HG02970 (cell line): Measurements from ENCODE around the gene AKAP13.

Source experiments
- ATAC-seq: cut with Tn5 transposase; IDR thresholded peaks from one replicate; pipeline ENCODE4 v1.9.1; 2021; ENCODE audit warnings: mild to moderate bottlenecking, moderate library complexity, moderate number of reproducible peaks; ENCODE audit not compliant: unreplicated experiment, low FRiP score

AKAP13 gene

DNA sequence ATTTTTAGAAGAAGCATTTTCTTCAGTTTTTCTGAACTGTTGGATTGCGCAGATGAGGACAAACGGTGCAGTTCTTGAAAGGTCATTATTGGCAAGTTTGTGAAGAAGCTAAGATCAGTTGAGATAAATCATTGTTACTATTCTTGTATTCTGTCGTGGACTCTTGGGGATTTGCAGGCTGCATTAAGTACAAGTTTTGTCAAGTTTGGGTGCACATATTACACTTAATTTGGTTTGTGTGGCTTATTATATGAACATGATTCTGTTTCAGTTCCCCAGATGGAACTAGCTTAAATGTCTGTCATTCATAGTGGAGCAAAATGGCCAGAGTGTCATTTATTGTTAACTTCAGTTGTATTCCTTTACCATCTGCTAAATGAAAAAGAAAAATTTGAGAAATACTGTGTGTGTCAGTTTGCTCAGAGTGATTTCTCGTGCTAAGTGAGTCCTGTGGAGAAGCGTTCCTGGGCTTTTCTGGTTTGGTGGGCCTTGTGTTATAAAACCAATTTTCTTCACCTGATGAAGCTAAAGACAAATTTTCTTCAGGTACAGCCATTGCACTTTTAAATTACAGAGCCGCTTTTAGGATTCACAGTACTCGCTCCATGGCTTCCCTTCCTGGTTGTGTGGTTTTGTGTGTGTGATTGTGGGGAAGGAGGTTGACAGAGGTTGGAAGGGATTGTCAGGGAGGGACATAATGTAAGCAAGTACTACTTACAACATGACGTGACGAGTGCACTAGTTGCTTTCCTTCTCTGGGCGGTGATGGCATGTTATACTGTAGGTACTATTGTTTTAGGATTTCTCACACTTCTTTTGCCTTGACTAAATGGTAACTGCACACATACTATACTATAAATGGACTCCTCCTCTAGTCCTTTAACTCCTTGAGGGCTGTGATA, 1.7 kb downstream of the AKAP13 start:
- ATAC-seq = no peak

DNA sequence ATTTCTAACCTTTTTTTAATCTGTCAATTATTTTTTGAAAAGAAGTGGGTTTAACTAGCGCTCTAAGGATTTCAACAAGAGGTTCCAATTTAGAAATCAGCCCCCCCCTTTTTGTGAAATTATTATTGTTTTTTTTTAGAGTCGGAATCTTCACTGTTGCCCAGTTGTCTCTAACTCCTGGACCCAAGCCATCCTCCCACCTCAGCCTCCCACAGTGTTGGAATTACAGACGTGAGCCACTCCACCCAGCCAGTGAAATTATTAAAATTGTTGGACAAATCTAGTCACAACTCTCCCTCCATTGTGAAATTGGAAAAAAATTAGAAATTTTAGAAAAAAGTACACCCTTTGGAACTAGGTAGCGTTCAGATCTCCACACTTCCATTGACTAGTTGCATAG, 2.5 kb downstream of the AKAP13 start:
- ATAC-seq = no peak

DNA sequence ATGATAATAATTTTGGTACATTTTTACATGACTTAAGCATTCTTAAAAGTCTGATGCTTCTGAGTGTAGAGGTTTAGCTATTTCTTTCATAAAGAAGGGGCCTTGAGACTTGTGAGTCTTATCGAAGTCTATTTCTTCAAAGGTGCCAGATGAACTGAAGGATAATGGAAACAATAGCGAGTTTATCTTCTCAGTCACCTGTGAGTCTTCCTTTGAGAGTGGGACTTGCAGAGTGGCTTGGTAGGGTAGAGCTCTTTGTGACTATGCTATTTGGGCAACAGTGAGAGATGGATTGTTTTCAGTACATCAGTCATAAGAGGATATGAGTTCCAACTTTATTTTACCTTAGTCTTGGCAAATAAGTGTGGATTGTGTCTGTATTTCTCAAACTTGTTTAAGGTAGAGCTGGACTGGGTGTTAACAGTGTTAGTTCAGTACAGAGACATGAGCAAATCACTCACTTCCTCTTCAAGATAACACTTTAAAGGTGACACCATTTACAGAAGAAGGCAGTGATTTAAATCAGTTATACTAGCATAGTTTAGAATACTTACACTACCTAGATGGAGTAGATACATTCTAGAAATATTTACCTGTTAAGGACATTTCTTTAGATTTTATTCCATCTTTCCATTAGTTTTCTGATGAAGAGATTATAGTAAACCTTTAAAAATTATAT, 3.2 kb downstream of the AKAP13 start:
- no peak for ATAC-seq

DNA sequence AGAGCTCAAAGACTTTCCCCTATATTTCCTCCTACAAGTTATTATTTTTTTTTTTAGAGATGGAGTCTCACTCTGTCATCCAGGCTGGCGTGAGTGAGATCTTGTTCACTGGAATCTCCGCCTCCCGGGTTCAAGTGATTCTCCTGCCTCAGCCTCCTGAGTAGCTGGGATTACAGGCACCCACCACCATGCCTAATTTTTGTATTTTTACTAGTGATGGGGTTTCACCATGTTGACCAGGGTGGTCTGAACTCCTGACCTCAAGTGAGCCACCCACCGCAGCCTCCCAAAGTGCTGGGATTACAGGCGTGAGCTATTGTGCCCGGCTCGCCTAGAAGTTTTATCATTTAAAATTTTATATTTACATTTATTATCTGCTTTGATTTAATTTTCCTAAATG, 5.9 kb downstream of the AKAP13 start:
- no peak for ATAC-seq

DNA sequence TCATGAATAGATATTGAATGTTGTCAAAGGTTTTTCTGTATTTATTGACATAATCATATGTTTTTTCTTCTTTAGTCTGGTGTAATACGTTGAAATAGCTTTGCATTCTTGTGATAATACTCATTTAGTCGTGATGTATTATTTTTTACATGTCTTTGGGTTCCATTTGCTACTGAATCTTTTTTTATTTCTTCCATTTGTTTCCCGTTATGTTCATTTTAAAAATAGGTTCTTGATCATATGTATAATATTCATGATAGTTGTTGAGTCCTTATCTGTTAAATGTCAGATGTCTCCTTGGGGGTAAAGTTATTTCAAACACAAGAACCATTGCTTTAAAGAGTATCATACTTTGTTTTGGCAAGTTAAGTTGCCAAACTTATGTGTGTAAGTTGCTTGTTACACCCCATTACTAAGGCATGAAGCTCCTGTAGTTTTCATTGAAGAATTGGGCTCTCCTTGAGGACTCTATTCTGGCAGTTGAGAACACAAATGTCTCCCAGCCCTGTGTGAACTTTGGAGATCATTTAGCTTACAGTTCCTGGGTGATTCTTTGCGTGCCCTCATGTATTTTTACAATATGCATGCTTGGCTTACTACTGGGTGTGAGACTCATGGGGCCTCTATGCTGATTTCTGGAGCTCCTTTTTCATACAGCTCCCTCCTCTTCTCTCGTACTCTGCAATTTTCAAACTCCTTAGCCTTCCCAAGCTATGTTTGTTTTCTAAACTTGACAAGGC, 8.3 kb downstream of the AKAP13 start:
- no peak for ATAC-seq

DNA sequence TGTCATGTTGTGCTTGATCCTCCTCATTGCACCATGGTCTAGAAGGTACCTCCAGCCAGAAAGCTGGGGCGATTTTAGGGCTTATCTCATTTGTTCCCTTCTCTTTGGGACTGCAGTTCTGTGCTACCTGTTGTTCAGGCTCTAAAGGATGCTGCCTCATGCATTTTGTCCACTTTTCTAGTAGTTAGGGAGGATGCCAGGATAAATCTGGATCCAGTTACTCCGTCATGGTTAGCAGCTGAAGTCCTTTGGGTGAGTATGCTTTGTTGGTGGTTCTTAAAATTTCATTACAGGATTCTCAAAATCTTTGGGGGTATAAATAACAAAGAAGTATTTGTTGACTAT, 8.9 kb downstream of the AKAP13 start:
- no peak for ATAC-seq

DNA sequence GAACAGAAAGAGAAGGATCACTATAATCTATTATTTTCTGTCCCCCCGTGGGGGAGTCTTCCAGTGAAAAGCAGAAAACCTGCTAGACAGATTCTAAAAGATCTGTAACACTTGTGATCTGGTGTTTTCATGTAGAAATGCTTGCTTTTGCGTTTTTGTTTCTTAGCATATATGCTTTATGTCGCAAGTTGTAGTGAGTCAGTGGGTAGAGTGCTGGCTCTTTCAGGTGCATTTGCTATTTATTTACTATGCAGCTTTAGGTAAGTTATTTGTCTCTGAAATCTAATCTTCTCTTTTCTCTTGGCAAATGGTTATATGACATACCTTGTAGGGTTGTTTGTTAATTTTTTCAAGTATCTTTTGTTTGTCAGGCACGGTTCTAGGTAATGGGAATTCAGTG, 9.4 kb downstream of the AKAP13 start:
- no peak for ATAC-seq

DNA sequence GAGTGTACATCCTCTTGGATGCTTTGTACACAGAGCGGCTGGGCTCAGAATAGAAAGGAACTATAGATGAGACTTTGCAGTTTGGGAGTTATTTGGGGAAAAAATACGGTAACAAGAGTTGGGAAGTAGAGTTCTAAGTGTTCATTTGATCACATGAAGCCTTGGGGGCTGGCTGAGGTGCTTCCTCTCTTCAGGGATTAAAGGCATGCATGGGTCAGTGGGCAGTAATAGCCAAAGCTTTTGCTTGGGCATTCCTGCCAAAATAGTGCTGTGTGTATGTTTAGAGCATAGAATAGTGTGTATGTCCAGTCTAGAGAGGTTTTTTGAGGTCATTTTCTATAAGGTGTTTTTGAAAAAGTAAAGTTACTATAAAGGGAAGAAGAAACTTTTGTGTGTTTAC, 12.8 kb downstream of the AKAP13 start:
- no peak for ATAC-seq

DNA sequence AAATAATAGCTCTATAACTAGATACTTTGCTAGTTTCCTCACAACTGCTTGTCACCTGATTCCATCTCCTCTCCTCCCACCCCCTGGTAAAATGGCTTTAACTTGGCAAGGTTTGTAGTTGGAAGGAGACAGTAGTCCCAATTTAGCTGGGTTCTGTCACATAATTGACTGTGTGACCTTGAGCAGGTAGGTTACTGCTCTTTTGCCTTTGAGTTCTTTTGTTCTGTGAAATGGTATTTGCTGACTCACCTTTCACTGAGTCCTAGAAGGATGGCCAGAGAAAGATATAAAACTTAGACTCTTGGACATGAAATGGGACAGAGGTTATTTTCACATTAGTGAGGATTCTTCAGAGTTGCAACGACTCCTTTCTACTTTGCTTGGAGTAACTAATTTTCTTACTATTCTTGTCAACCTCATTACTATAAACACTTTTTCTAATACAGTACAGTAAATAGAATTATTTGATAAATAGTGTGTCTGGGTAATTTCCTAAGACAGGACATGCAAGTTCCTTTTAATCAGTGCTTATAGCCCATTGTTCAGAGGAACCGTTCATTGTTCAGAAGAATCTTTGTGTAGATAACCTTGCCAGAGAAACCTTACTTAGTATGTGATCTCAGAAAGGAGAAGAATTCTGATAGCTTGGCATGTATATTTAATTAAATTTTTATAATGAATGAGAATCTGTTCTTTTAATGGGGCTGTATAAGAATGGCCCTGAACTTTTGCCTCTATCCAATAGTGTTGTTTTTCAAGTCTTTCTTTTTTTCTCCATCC, 14.3 kb downstream of the AKAP13 start:
- no peak for ATAC-seq

DNA sequence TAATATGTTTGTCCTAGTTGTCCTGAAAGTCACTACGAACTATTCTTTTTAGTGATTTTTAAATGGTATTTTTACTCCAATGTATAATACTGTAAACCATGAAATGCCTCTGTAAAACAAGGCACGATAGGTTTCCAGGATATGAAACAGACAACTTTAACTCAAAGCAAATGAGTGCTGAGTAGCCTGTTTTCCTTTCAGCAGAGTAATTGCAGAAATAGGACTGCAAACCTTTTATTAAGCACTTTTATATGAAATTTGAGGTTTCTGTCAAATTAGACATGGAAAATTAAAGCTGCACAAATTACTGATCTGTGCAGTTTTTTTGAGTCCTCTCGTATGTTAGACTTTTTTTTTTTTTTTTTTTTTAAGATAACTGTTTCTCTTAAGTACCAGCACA, 16.2 kb downstream of the AKAP13 start:
- ATAC-seq = no peak

DNA sequence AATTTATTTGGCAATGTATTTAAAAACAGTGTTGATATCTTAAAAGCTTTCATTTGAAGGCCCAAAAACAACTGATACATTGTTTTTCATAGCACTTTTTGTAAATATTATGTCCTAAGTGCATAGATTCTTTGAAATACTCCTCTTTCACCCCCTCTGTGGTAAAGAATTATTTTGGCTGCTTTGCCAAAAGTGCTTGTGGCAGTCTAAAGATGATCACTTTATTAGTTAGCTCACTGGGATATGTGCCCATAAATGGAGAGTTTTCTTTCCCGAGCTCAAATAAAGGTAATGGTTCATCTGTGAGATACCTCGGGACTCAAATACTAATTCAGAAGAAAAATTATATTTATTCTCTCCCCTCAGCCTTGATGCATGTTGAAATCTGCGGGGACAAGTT, 16.7 kb downstream of the AKAP13 start:
- no peak for ATAC-seq

DNA sequence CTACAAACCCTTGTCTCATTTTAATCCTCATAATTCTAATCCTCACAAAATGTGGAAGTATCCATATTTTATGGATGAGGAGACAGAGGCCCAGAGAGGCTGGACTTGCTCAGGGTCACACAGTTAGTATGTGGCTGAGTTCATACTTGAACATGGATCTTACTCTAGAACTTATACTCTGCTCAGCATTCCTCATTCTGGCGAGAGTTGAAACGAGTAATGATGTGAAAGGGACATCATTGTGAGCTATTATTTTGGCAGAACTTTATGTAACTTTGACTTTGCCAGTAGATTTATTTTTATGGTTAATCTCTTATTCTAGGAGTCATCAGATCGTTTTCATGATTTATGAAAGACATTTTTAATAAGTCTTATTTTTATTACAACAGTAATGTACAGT, 17.5 kb downstream of the AKAP13 start:
- ATAC-seq = no peak

DNA sequence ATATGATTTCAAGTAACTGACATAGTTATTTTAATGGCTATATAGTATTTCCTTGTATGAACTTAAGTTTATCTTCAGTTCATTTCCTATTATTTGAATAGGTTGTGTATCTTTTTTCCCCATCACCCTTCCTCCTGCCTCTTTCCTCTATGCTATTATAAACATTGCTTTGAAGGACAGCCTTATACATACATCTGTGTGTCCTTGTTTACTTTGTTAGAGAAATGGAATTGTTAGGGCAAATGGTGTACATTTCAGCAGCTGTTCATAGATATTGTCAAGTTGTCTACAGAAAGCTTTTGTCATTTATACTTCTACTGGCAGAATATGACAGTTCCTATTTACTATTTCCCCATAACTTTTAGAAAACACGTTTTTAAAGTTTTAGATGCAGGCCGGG, 18.4 kb downstream of the AKAP13 start:
- ATAC-seq = no peak

DNA sequence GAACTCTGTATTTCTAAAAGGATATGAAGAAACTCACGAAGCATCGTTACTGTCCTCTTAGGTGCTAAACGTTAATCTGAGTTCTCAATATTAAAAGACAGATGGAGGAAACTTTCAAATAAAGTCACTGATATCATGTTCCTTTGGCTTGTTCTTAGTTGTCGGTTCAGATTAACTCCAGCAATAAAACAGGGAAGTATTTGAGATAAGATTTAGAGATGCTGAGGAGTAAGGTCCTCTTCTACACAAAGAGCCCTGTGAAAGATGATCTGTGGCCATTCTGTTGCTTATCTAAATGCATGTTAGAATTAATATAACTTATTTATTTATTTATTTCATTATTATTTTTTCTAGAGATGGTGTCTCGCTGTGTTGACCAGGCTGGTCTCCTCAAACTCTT, 19.2 kb downstream of the AKAP13 start:
- no peak for ATAC-seq

DNA sequence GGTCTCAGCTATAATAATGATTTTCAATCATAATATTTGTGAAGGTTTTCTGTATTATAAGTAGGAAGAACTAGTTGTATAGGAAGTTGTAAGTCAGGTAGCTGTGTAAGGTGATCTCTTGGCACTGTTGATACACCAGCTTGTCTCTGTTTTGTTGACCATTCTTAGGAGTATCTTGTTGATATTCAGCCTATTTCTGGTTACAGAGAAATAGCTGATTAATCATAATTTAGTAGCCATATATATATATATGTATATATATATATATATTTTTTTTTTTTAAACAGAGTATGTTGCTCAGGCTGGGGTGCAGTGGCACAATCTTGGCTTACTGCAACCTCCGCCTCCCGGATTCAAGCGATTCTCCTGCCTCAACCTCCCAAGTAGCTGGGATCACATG, 20.2 kb downstream of the AKAP13 start:
- no peak for ATAC-seq

DNA sequence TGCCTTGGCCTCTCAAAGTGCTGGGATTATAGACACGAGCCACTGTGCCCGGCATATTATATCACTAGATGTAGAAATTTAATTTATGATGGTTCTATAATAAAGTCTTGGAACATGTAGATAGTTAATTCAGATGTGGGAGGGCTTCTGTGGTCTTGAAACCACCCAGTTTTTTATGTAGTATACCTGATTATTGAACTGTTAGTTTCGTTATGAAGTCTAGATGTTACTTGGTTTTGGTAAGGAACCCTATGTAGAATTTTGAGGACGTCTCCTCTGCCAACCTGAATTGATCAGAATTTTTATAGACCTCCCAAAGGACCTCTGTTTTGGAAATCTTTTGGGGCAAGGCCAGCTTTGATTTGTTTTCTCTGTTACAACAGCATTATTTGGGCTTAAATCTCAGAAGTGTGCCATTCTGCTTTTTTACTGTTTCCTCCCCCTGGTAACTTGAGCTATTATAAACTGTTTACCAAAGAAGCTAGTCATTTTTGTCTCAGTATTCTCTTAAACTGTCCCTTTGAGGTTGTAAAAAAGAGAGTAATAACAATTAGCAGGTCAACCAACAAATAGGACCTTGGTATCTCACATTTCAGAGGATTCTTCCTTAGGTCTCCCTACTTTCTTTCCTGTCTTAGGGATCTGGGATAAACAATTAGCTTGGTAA, 20.8 kb downstream of the AKAP13 start:
- ATAC-seq = no peak

DNA sequence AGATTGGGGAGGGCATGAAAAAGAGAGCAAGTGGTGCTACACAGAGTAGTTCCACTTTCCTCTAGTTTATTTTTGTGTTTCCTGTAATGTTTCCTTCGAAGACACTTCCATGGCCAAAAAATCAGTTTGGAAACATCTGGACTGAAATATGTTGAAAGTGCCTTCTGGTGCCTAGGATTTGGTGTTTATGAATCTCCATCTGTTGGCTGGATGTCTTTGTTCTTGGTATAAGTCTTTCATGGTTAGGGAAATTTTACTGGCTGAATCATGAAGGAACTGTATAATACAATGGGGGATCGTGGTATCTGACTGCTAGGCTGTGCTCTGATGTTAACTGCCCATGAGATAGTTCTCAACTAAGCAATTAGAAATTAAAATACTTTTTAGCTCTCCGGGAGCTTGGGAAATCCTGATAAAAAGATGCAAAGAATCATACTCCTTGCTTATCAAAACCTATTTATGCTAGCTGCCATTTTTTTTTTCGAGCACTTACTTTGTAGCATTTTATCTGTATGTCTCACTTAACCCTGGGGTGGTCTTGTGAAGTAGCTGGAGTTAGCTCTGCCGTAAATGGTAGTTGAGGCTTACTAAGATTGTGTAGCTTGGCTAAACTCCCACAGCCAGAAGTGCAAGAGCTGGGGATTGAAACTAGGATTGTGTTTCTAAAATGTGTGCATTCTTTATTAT, 21.9 kb downstream of the AKAP13 start:
- ATAC-seq = no peak

DNA sequence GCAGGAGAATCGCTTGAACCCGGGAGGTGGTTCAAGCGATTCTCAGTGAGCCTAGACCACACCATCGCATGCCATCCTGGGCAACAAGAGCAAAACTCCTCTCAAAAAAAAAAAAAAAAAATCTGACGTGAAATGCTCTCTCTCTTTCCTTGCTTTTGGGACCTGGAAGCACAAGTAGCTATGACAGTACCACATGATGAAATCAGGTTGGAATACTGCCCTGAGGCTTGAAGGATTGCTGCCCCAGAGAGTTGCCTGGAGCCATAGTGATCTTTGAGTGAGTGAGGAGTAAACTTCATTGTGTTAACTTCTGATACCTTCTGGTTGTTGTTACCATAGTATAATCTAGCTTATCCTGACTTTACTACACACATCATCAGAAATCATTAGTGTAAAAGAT, 23.3 kb downstream of the AKAP13 start:
- ATAC-seq = no peak

DNA sequence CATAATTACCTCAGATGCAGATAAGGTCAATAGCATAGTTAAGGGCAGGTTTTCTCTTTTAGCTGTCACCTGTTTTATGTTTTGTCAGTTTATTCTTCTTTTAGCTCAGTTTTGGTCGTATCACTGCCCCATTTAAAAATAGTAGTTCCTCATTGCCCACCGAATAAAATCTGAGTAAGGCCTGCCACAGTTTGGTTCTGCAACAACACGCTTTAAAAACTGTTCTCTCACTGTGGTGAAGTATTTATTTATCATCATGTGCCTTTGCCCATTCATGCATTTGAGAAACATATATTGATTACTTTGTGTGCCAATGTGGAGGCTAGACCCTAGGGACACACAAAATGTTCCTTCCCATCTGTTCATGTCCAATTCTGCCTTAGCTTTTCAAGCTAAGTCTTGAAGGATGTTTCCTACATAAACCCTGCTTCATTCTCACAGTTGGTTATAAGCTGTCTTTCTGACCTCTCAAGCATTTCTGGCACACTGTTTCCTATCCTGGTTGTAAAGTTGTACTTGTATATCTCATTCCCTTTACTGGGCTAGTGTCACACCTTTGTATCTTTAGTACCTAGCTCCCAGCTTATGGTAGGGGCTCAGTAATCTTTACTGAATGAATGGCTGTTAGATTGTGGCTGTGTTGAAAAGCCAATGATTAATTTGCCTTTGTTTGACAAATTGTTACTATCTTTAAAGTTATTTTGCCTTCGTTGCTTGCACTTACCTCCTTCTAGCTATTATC, 23.9 kb downstream of the AKAP13 start:
- no peak for ATAC-seq
